WTC11 (cell line): Measurements from ENCODE around the gene ACSM3. TPM values are rescaled to one million over a fixed set of nuclear protein-coding genes. Genes with fewer than 3 reads are reported as not detected.

Experiments
- ATAC-seq: fragments of 200-7000 bp; cut with Tn5 transposase; 2 replicates; pipeline ENCODE4 v1.10.0; 2021; ENCODE audit warnings: mild to moderate bottlenecking, moderate library complexity
- CTCF ChIA-PET: fragments of 300-600 bp; sonication (Branson Sonifier 250); formaldehyde crosslinking; loops from one replicate; lab custom pipeline; 2021; ENCODE audit warnings: antibody characterized with exemption; lab: Charles Lee
- POLR2A ChIA-PET: fragments of 350-600 bp; sonication (Branson Sonifier 250); formaldehyde crosslinking; loops from one replicate; lab custom pipeline; 2021; ENCODE audit warnings: antibody characterized with exemption; lab: Charles Lee
- DNase-seq: peaks from one replicate; pipeline ENCODE4 v3.0.0; 2021; ENCODE audit warnings: low spot score
- H3K27ac Mint-ChIP-seq: 2 replicates; pipeline ENCODE4 v1.8.0; 2021; ENCODE audit warnings: mixed read lengths
- H3K27me3 Mint-ChIP-seq: 2 replicates; pipeline ENCODE4 v1.8.0; 2021; ENCODE audit warnings: low read depth, mild to moderate bottlenecking, moderate library complexity, mixed read lengths
- H3K36me3 Mint-ChIP-seq: 2 replicates; pipeline ENCODE4 v1.8.0; 2021; ENCODE audit warnings: mixed read lengths
- H3K4me1 Mint-ChIP-seq: 2 replicates; pipeline ENCODE4 v1.8.0; 2022; ENCODE audit warnings: mixed read lengths
- H3K4me3 Mint-ChIP-seq: 2 replicates; pipeline ENCODE4 v1.8.0; 2021; ENCODE audit warnings: mild to moderate bottlenecking, moderate library complexity, mixed read lengths
- H3K9me3 Mint-ChIP-seq: 2 replicates; pipeline ENCODE4 v1.8.0; 2021; ENCODE audit warnings: mixed read lengths
- ESRRA ChIP-seq: sonication (generic); formaldehyde crosslinking; IDR thresholded peaks from 2 replicates; pipeline ENCODE4 v1.8.1; 2022; ENCODE audit warnings: mild to moderate bottlenecking, missing genetic modification reagents, borderline replicate concordance
- ETV6 ChIP-seq: sonication (generic); formaldehyde crosslinking; IDR thresholded peaks from 2 replicates; pipeline ENCODE4 v1.8.1; 2022; ENCODE audit warnings: mild to moderate bottlenecking, missing genetic modification reagents
- MYBL2 ChIP-seq: sonication (generic); formaldehyde crosslinking; IDR thresholded peaks from 2 replicates; pipeline ENCODE4 v1.8.1; 2023; ENCODE audit warnings: mild to moderate bottlenecking, moderate library complexity, missing genetic modification reagents
- NR3C1 ChIP-seq: sonication (generic); formaldehyde crosslinking; conservative IDR thresholded peaks from 2 replicates; pipeline ENCODE4 v1.8.1; 2023; ENCODE audit warnings: low read depth, mild to moderate bottlenecking, missing genetic modification reagents
- OVOL2 ChIP-seq: fragments of 250-450 bp; sonication (Bioruptor Pico); IDR thresholded peaks from 2 replicates; pipeline ENCODE4 v1.9.0; 2021; ENCODE audit warnings: mild to moderate bottlenecking, borderline replicate concordance
- RORB ChIP-seq: fragments of 250-450 bp; sonication (Bioruptor Pico); IDR thresholded peaks from 2 replicates; pipeline ENCODE4 v1.9.0; 2021; ENCODE audit warnings: mild to moderate bottlenecking
- ZNF317 ChIP-seq: sonication (generic); formaldehyde crosslinking; IDR thresholded peaks from 2 replicates; pipeline ENCODE4 v1.8.1; 2023; ENCODE audit warnings: low read depth, mild to moderate bottlenecking, moderate library complexity, missing genetic modification reagents, borderline replicate concordance
- ZNF396 ChIP-seq: fragments of 250-450 bp; sonication (Bioruptor Pico); IDR thresholded peaks from 2 replicates; pipeline ENCODE4 v1.8.0; 2021; ENCODE audit warnings: mild to moderate bottlenecking, moderate library complexity, borderline replicate concordance
- ZNF423 ChIP-seq: fragments of 250-450 bp; sonication (Bioruptor Pico); IDR thresholded peaks from 2 replicates; pipeline ENCODE4 v2.1.2; 2022; ENCODE audit warnings: mild to moderate bottlenecking, moderate library complexity
- total RNA-seq: library from RNA; stranded (reverse); gene quantifications from 3 replicates; pipeline ENCODE4 v1.2.3, GENCODE V29; 2021
- TF ChIP-seq, protein P1 (sequence below): sonication (generic); formaldehyde crosslinking; IDR thresholded peaks from 2 replicates; pipeline ENCODE4 v1.8.1; 2022; ENCODE audit warnings: mild to moderate bottlenecking, moderate library complexity, missing genetic modification reagents
- TF ChIP-seq, protein P2 (sequence below): sonication (generic); formaldehyde crosslinking; IDR thresholded peaks from 2 replicates; pipeline ENCODE4 v1.8.1; 2023; ENCODE audit warnings: mild to moderate bottlenecking, missing genetic modification reagents, moderate library complexity
- TF ChIP-seq, protein P3 (sequence below): fragments of 250-450 bp; sonication (Bioruptor Pico); IDR thresholded peaks from 2 replicates; pipeline ENCODE4 v1.9.0; 2021; ENCODE audit warnings: mild to moderate bottlenecking
- TF ChIP-seq, protein P4 (sequence below): sonication (generic); formaldehyde crosslinking; IDR thresholded peaks from 2 replicates; pipeline ENCODE4 v1.8.0; 2023; ENCODE audit warnings: mild to moderate bottlenecking, missing genetic modification reagents
- TF ChIP-seq, protein P5 (sequence below): sonication (generic); formaldehyde crosslinking; IDR thresholded peaks from 2 replicates; pipeline ENCODE4 v1.8.1; 2023; ENCODE audit warnings: mild to moderate bottlenecking, missing genetic modification reagents
- TF ChIP-seq, protein P6 (sequence below): sonication (generic); formaldehyde crosslinking; IDR thresholded peaks from 2 replicates; pipeline ENCODE4 v1.8.0; 2022; ENCODE audit warnings: missing genetic modification reagents
- TF ChIP-seq, protein P7 (sequence below): fragments of 250-450 bp; sonication (Bioruptor Pico); IDR thresholded peaks from 2 replicates; pipeline ENCODE4 v2.1.2; 2022; ENCODE audit warnings: mild to moderate bottlenecking, moderate library complexity
- TF ChIP-seq, protein P8 (sequence below): sonication (generic); formaldehyde crosslinking; IDR thresholded peaks from 2 replicates; pipeline ENCODE4 v1.8.0; 2022; ENCODE audit warnings: mild to moderate bottlenecking, missing genetic modification reagents
- TF ChIP-seq, protein P9 (sequence below): sonication (generic); formaldehyde crosslinking; IDR thresholded peaks from 2 replicates; pipeline ENCODE4 v1.8.1; 2023; ENCODE audit warnings: mild to moderate bottlenecking, missing genetic modification reagents
- TF ChIP-seq, protein P10 (sequence below): sonication (generic); formaldehyde crosslinking; IDR thresholded peaks from 2 replicates; pipeline ENCODE4 v1.8.0; 2022; ENCODE audit warnings: mild to moderate bottlenecking, missing genetic modification reagents

The ACSM3 gene
- total RNA-seq, 1 experiment from 2014 or later, result 5.0 TPM

DNA sequence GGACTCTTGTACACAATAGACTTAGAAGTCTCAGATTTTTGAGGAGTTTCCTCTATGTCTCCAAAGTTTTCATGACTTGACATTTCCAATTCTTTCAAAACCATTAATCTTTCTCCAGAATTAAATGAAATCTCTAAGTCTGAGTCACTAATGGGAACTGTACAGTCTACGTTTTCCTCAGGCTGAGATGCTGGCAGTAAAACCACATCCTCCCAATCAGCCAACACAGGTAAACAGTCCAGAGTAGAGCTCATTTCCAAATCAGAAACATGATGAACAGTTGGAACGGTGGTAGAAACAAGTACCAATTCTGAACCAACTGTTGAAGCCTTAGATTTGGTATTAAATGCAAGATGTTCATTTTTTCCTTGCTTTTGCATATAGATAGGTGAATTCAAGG lies 34.5 kb downstream of the ACSM3 start:
- DNase-seq (no peak), ATAC-seq (no peak)
- ChIA-PET CTCF (no interaction called here), POLR2A (no interaction called here)
- TF ChIP-seq ZNF317 (CRISPR knock-in tag), result no peak
- TF ChIP-seq, protein P1, sequence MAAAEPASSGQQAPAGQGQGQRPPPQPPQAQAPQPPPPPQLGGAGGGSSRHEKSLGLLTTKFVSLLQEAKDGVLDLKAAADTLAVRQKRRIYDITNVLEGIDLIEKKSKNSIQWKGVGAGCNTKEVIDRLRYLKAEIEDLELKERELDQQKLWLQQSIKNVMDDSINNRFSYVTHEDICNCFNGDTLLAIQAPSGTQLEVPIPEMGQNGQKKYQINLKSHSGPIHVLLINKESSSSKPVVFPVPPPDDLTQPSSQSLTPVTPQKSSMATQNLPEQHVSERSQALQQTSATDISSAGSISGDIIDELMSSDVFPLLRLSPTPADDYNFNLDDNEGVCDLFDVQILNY, result no peak
- no peak for TF ChIP-seq OVOL2 (CRISPR knock-in tag)
- TF ChIP-seq ZNF423 (CRISPR knock-in tag), result no peak
- no peak for TF ChIP-seq ZNF396
- no peak for TF ChIP-seq ETV6 (CRISPR knock-in tag)
- TF ChIP-seq NR3C1 (CRISPR knock-in tag), result no peak
- TF ChIP-seq, protein P2, sequence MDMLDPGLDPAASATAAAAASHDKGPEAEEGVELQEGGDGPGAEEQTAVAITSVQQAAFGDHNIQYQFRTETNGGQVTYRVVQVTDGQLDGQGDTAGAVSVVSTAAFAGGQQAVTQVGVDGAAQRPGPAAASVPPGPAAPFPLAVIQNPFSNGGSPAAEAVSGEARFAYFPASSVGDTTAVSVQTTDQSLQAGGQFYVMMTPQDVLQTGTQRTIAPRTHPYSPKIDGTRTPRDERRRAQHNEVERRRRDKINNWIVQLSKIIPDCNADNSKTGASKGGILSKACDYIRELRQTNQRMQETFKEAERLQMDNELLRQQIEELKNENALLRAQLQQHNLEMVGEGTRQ, result no peak
- TF ChIP-seq, protein P3, sequence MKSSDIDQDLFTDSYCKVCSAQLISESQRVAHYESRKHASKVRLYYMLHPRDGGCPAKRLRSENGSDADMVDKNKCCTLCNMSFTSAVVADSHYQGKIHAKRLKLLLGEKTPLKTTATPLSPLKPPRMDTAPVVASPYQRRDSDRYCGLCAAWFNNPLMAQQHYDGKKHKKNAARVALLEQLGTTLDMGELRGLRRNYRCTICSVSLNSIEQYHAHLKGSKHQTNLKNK (CRISPR knock-in tag), result no peak
- TF ChIP-seq, protein P4, sequence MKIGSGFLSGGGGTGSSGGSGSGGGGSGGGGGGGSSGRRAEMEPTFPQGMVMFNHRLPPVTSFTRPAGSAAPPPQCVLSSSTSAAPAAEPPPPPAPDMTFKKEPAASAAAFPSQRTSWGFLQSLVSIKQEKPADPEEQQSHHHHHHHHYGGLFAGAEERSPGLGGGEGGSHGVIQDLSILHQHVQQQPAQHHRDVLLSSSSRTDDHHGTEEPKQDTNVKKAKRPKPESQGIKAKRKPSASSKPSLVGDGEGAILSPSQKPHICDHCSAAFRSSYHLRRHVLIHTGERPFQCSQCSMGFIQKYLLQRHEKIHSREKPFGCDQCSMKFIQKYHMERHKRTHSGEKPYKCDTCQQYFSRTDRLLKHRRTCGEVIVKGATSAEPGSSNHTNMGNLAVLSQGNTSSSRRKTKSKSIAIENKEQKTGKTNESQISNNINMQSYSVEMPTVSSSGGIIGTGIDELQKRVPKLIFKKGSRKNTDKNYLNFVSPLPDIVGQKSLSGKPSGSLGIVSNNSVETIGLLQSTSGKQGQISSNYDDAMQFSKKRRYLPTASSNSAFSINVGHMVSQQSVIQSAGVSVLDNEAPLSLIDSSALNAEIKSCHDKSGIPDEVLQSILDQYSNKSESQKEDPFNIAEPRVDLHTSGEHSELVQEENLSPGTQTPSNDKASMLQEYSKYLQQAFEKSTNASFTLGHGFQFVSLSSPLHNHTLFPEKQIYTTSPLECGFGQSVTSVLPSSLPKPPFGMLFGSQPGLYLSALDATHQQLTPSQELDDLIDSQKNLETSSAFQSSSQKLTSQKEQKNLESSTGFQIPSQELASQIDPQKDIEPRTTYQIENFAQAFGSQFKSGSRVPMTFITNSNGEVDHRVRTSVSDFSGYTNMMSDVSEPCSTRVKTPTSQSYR (CRISPR knock-in tag), result no peak
- no peak for TF ChIP-seq MYBL2 (CRISPR knock-in tag)
- Mint-ChIP-seq H3K4me3 (no peak overlapping the region), H3K27ac (no peak overlapping the region), H3K9me3 (no peaks in the 10 kb centered on the region), H3K36me3 (peaks cover 4% of the 10 kb centered on the region; the same call in 1 of the 2 replicates), H3K27me3 (no peaks in the 10 kb centered on the region), H3K4me1 (no peaks in the 10 kb centered on the region)

DNA sequence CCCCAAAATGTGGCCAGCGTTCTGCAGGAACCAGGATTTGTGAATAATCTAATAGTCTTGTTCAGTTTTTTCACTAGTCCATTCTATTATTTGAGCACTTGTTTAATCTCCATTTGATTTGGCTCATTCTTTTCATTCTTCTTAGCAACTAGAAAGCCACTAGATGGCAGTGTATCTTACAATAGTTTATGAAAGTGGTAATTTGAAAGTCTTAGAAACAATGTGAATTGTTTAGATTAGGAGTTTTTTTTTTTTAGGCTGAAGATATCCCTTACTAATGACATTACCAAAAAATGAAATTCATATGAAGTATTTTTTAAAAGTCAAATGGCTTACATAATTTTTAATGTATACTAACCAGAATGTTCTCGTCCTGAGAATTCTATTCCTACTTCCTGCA lies 35.8 kb downstream of the ACSM3 start:
- H3K4me1 Mint-ChIP-seq, result no peaks in the 10 kb centered on the region
- DNase-seq (no peak), ATAC-seq (no peak)
- no peaks in the 10 kb centered on the region for H3K27me3 Mint-ChIP-seq
- POLR2A ChIA-PET, result no interaction called here
- CTCF ChIA-PET, result interaction anchor here (0.7 to 1.5 kb wide), 3 partner anchors 10 to 307 kb away, joined by 3 to 4 read pairs (median 3); no protein-coding TSS in a partner anchor
- peaks cover 4% of the 10 kb centered on the region; the same call in 1 of the 2 replicates for H3K36me3 Mint-ChIP-seq
- no peak overlapping the region for H3K27ac Mint-ChIP-seq
- H3K9me3 Mint-ChIP-seq, result no peaks in the 10 kb centered on the region
- H3K4me3 Mint-ChIP-seq, result no peak overlapping the region
- TF ChIP-seq RORB (CRISPR knock-in tag) (no peak), ESRRA (CRISPR knock-in tag) (no peak)
- TF ChIP-seq, protein P5, sequence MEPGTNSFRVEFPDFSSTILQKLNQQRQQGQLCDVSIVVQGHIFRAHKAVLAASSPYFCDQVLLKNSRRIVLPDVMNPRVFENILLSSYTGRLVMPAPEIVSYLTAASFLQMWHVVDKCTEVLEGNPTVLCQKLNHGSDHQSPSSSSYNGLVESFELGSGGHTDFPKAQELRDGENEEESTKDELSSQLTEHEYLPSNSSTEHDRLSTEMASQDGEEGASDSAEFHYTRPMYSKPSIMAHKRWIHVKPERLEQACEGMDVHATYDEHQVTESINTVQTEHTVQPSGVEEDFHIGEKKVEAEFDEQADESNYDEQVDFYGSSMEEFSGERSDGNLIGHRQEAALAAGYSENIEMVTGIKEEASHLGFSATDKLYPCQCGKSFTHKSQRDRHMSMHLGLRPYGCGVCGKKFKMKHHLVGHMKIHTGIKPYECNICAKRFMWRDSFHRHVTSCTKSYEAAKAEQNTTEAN (CRISPR knock-in tag), result no peak
- TF ChIP-seq, protein P6, sequence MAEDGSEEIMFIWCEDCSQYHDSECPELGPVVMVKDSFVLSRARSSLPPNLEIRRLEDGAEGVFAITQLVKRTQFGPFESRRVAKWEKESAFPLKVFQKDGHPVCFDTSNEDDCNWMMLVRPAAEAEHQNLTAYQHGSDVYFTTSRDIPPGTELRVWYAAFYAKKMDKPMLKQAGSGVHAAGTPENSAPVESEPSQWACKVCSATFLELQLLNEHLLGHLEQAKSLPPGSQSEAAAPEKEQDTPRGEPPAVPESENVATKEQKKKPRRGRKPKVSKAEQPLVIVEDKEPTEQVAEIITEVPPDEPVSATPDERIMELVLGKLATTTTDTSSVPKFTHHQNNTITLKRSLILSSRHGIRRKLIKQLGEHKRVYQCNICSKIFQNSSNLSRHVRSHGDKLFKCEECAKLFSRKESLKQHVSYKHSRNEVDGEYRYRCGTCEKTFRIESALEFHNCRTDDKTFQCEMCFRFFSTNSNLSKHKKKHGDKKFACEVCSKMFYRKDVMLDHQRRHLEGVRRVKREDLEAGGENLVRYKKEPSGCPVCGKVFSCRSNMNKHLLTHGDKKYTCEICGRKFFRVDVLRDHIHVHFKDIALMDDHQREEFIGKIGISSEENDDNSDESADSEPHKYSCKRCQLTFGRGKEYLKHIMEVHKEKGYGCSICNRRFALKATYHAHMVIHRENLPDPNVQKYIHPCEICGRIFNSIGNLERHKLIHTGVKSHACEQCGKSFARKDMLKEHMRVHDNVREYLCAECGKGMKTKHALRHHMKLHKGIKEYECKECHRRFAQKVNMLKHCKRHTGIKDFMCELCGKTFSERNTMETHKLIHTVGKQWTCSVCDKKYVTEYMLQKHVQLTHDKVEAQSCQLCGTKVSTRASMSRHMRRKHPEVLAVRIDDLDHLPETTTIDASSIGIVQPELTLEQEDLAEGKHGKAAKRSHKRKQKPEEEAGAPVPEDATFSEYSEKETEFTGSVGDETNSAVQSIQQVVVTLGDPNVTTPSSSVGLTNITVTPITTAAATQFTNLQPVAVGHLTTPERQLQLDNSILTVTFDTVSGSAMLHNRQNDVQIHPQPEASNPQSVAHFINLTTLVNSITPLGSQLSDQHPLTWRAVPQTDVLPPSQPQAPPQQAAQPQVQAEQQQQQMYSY (CRISPR knock-in tag), result no peak
- TF ChIP-seq, protein P7, sequence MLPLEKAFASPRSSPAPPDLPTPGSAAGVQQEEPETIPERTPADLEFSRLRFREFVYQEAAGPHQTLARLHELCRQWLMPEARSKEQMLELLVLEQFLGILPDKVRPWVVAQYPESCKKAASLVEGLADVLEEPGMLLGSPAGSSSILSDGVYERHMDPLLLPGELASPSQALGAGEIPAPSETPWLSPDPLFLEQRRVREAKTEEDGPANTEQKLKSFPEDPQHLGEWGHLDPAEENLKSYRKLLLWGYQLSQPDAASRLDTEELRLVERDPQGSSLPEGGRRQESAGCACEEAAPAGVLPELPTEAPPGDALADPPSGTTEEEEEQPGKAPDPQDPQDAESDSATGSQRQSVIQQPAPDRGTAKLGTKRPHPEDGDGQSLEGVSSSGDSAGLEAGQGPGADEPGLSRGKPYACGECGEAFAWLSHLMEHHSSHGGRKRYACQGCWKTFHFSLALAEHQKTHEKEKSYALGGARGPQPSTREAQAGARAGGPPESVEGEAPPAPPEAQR (CRISPR knock-in tag), result no peak
- TF ChIP-seq, protein P8, sequence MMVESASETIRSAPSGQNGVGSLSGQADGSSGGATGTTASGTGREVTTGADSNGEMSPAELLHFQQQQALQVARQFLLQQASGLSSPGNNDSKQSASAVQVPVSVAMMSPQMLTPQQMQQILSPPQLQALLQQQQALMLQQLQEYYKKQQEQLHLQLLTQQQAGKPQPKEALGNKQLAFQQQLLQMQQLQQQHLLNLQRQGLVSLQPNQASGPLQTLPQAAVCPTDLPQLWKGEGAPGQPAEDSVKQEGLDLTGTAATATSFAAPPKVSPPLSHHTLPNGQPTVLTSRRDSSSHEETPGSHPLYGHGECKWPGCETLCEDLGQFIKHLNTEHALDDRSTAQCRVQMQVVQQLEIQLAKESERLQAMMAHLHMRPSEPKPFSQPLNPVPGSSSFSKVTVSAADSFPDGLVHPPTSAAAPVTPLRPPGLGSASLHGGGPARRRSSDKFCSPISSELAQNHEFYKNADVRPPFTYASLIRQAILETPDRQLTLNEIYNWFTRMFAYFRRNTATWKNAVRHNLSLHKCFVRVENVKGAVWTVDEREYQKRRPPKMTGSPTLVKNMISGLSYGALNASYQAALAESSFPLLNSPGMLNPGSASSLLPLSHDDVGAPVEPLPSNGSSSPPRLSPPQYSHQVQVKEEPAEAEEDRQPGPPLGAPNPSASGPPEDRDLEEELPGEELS (CRISPR knock-in tag), result no peak
- TF ChIP-seq, protein P9, sequence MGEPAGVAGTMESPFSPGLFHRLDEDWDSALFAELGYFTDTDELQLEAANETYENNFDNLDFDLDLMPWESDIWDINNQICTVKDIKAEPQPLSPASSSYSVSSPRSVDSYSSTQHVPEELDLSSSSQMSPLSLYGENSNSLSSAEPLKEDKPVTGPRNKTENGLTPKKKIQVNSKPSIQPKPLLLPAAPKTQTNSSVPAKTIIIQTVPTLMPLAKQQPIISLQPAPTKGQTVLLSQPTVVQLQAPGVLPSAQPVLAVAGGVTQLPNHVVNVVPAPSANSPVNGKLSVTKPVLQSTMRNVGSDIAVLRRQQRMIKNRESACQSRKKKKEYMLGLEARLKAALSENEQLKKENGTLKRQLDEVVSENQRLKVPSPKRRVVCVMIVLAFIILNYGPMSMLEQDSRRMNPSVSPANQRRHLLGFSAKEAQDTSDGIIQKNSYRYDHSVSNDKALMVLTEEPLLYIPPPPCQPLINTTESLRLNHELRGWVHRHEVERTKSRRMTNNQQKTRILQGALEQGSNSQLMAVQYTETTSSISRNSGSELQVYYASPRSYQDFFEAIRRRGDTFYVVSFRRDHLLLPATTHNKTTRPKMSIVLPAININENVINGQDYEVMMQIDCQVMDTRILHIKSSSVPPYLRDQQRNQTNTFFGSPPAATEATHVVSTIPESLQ, result no peak
- TF ChIP-seq, protein P10, sequence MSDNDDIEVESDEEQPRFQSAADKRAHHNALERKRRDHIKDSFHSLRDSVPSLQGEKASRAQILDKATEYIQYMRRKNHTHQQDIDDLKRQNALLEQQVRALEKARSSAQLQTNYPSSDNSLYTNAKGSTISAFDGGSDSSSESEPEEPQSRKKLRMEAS (CRISPR knock-in tag), result no peak
